HFF-Myc (cell line): ENCODE results near the gene DENND1C.

Experiments used
- DNase-seq: peaks from one replicate; pipeline ENCODE4 v3.0.0-alpha.2; 2011; ENCODE audit warnings: low read depth; ENCODE audit errors: extremely low read depth
- H3K4me3 ChIP-seq: replicated peaks from 2 replicates; pipeline ENCODE4 v1.5.1; 2011; ENCODE audit warnings: low read depth, mild to moderate bottlenecking, control low read depth, low read length
- TF ChIP-seq, protein P1 (sequence below): IDR thresholded peaks from 2 replicates; pipeline ENCODE4 v1.5.1; 2012; ENCODE audit warnings: mild to moderate bottlenecking, low read depth, low read length, control low read depth; ENCODE audit errors: missing control alignments

Gene DENND1C

DNA sequence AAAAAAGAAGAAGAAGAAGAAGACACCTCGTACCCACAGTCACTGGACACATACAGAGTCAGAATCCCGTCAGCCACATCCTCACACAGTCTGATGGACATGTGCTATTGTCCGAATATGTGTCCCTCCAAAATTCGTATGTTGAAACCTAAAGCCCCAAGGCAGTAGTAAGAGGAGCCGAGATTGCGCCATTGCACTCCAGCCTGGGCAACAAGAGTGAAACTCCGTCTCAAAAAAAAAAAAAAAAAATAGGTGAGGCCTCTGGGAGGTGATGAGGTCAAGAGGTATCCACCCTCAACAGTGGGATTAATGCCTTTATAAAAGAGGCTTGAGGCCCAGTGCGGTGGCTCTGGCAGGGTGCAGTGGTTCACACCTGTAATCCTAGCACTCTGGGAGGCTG lies 2.6 kb upstream of the DENND1C start:
- no peak for DNase-seq
- TF ChIP-seq, protein P1, sequence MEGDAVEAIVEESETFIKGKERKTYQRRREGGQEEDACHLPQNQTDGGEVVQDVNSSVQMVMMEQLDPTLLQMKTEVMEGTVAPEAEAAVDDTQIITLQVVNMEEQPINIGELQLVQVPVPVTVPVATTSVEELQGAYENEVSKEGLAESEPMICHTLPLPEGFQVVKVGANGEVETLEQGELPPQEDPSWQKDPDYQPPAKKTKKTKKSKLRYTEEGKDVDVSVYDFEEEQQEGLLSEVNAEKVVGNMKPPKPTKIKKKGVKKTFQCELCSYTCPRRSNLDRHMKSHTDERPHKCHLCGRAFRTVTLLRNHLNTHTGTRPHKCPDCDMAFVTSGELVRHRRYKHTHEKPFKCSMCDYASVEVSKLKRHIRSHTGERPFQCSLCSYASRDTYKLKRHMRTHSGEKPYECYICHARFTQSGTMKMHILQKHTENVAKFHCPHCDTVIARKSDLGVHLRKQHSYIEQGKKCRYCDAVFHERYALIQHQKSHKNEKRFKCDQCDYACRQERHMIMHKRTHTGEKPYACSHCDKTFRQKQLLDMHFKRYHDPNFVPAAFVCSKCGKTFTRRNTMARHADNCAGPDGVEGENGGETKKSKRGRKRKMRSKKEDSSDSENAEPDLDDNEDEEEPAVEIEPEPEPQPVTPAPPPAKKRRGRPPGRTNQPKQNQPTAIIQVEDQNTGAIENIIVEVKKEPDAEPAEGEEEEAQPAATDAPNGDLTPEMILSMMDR = no peak

GRCh38 chr19:6483235-6483634 lies 1.6 kb upstream of the DENND1C start:
- H3K4me3 ChIP-seq = no peak overlapping the region
- no peak for DNase-seq
- TF ChIP-seq, protein P1 = no peak

More for the DNA sequence above, 2.6 kb upstream of the DENND1C start:
- H3K4me3 ChIP-seq = no peak overlapping the region

GRCh38 chr19:6482343-6482686 lies 728 bp upstream of the DENND1C start:
- H3K4me3 ChIP-seq = no peak overlapping the region
- DNase-seq = no peak
- TF ChIP-seq, protein P1 = no peak

DNA sequence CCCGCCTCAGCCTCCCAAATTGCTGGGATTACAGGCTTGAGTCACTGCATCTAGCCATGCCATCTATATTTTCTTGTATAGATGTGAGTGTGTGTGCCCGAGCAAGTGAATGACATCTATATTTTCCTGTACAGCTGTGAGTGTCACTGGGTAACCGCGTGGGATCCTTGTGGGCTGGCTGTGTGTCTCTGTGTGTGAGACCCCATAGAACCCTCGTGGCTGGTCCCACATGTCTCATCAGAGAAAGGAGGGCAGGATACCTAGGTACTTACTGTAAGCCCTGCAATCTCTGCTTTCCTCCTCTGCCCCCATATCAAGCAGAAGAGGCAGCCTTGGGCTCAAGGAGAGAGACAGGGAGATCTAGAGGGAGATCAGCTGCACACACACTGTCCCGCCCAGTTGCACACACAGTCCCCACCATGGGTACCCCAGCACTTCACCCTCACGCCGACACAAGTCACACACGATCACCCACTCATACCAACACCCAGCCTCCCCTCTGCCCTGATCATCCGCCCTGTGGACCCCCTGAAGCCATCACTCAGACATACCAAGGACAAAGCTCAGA lies 655 bp downstream of the DENND1C start:
- no peak for DNase-seq
- TF ChIP-seq, protein P1 = no peak
- H3K4me3 ChIP-seq = no peak overlapping the region

GRCh38 chr19:6479836-6480398 lies 1.7 kb downstream of the DENND1C start:
- TF ChIP-seq, protein P1 = no peak
- no peak overlapping the region for H3K4me3 ChIP-seq
- no peak for DNase-seq

DNA sequence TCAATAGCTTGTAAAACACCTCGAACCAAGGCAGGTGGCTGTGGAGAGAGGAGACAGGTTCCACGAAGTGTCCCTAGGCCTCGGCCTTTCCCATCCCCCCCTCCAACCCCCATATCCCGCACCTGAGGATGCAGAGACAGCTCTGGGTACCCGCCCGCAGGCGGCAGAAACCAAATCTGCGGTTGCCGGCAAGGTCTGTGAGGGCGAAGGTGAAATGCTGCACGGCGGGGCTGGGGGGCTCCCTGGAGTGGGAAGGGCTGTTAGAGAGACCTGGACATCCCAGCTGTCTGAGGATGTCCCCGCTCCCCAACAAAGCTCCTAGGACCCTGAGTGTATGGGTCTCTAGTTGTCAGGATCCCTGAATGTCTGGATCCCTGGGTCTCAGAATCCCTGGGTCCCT lies 2.8 kb downstream of the DENND1C start:
- no peak for DNase-seq
- TF ChIP-seq, protein P1 = no peak

DNA sequence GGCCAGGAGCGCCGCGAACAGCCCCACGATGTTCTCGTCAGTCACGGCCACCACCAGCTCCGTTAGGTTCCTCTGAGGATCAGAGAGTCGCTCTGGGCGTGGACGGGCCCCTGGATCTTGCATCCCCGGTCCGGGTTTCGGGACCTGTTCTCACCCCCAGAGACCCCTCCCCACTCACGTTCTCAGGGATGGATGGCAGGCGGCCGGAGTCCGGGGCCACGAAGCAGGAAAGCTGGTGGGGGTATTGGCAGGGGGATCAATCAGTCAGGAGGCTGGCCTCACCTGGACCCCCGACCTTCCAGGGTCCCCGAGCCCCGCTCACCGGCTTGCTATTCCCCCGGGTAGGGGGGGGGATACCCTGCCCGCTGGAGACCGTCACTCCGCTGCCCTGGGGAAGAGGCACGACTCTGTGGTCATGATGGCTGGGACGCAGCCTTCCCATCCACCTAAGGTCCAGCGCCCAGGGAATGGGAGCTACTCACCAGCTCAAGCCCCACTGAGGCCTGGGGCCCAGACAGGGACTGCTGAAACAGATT lies 4.6 kb downstream of the DENND1C start:
- DNase-seq = no peak
- H3K4me3 ChIP-seq = no peak overlapping the region
- TF ChIP-seq, protein P1 = no peak

More for the DNA sequence above, 2.8 kb downstream of the DENND1C start:
- no peak overlapping the region for H3K4me3 ChIP-seq
